ENCODE measurements around the gene NRSN2. TPM values are rescaled to one million over a fixed set of nuclear protein-coding genes. Genes with fewer than 3 reads are reported as not detected.

The NRSN2 gene
- total and polyA plus RNA-seq, 2 experiments from 2014 or later, result 111 to 170 TPM

DNA sequence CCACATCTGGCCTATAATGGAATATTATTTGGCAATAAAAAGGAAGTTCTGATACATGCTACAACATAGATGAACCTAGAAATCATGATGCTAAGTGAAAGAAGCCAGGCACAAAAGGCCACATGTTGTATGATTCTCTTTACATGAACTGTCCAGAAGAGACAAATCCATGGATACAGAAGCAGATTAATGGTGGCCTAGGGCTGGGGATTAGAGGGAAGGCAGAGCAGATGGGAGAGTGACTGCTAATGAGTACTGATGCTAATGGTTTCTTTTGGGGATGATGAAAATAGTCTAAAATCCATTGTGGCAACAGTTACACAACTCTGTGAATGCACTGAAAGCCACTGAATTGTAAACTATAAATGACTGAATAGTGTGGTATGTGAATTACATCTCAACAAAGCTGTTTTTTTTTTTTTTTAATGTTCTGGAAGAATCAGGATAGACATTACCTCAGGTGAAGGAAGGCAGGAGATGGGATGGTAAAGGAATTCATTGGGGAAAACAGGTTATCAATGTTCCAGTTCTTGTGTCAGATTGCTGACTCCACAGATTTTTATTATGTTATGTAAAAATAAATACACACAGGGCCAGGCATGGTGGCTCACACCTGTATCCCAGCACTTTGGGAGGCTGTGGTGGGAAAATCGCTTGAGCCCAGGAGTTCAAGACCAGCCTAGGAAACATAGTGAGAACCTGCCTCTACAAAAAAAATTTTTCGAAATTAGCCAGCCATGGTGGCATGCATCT is 30.4 kb upstream of the NRSN2 start:
- H3K36me3 ChIP-seq, result peaks cover 3% of the 10 kb centered on the region
- H3K27ac ChIP-seq, result no peak overlapping the region
- no peaks in the 10 kb centered on the region for H3K27me3 ChIP-seq
- TF ChIP-seq, protein P1, sequence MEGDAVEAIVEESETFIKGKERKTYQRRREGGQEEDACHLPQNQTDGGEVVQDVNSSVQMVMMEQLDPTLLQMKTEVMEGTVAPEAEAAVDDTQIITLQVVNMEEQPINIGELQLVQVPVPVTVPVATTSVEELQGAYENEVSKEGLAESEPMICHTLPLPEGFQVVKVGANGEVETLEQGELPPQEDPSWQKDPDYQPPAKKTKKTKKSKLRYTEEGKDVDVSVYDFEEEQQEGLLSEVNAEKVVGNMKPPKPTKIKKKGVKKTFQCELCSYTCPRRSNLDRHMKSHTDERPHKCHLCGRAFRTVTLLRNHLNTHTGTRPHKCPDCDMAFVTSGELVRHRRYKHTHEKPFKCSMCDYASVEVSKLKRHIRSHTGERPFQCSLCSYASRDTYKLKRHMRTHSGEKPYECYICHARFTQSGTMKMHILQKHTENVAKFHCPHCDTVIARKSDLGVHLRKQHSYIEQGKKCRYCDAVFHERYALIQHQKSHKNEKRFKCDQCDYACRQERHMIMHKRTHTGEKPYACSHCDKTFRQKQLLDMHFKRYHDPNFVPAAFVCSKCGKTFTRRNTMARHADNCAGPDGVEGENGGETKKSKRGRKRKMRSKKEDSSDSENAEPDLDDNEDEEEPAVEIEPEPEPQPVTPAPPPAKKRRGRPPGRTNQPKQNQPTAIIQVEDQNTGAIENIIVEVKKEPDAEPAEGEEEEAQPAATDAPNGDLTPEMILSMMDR (IDR thresholded peaks at IDR 0.05; ENCODE audit: low read depth, low read length), result no peak
- no peaks in the 10 kb centered on the region for H3K9me3 ChIP-seq (ENCODE audit: low read depth)
- no peak overlapping the region for H3K4me3 ChIP-seq
- H3K4me1 ChIP-seq (ENCODE audit: low read depth), result no peaks in the 10 kb centered on the region
- no peak for DNase-seq (ENCODE audit: low read depth in 1 of 2, low spot score in 1 of 2)

DNA sequence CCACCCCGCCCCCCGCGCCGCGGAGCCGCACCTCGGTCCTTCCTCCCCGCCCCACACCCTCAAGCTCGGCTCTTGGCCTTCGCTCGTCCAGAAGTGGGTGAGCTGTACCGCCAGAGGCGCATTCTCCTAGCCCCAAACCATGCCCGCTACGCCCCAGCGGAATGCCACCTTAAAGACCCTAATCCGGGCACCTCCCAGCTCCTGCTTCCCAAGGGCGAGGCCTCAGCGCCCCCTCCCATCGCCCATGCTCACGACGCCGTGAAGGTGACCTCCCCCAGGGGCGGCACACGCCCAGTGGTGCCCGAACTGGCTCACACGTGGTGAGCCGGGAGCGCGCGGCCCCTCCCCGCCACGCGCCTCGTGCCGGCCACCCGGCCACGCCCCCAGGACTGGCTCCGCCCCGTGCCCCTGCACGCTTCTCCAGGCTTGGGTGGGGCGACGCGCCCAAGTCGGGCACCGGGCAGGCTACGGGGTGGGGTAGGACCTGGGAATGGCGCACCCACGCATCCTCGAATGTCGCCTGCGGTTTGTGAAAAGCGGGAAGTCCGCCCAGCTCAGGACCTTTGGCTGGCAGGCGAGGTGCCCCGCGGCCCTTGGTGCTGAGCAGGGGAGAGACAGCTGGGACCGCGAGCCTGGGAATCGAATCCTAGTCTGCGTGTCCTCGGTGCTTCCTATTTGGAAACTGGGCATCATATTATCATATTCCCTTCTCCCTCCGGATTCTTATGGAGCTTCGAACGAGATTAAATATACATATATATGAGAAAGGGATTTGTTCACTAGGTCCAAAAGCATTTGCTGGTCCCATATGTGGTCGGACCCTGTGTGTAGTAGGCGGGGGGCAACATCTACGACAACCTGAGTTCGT is 22.5 kb upstream of the NRSN2 start:
- Histone ChIP-seq H3K27me3 (no peaks in the 10 kb centered on the region), H3K27ac (peak overlapping the region; percentile 70), H3K4me3 (peak overlapping the region; percentile 53), H3K36me3 (peaks cover 3% of the 10 kb centered on the region), H3K9me3 (ENCODE audit: low read depth) (no peaks in the 10 kb centered on the region), H3K4me1 (ENCODE audit: low read depth) (peaks cover 11% of the 10 kb centered on the region)
- TF ChIP-seq, protein P1 (IDR thresholded peaks at IDR 0.05; ENCODE audit: low read depth, low read length), result peak; percentile 44
- peak; percentile 89 to 95 for DNase-seq (ENCODE audit: low read depth in 1 of 2, low spot score in 1 of 2)

DNA sequence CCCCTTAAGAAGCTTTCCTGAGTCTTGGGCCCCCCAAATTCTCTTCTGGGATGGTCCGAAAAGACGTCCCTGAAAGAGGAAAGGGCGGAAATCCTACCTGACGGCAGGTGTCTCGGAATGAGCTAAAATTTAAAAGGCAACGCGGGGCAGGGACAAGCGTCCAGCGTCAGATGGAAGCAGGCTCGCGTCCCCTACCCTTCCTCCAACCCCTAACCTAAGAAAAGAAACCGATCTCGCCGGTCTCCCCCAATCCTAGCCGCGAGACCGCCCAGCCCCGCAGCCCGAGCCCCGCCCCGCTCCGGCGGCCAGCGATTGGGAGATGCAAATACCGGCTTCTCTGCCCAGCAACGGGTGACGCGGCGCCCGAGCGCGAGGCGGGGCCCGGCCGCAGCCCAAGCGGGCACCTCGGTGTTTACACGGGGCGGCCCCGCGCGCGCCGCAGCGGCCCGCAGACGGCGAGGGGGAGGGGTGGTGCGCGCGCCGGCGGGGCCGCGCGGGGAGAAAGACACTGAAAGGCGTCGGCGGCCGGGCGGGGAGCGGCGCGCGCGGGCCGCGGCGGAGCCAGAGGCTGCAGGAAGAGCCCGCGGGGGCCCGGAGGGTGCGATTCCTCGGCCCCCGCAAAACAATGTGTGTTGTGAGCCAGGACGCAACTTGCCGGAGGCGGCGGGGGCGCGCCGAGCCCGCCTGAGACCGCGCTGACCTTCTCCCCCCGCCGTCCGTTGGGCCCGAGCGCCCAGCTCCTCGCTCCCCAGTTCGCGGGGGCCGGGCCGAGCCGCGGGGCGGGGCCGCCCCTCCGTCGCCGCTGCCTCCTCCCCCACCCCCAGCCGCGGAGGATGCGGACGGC is 21.6 kb upstream of the NRSN2 start, which contains the start of gene SOX12:
Gene SOX12, plus strand, starts transcription at position 508 of the 844 bp plus-strand sequence. CDS start 373 bp downstream, outside the sequence.
- peak; percentile 96 to 97 for DNase-seq (ENCODE audit: low read depth in 1 of 2, low spot score in 1 of 2)
- no peaks in the 10 kb centered on the region for H3K27me3 ChIP-seq
- peak within 1 kb of the TSS; percentile 98 for H3K4me3 ChIP-seq
- TF ChIP-seq, protein P1 (IDR thresholded peaks at IDR 0.05; ENCODE audit: low read depth, low read length), result no peak
- no peaks in the 10 kb centered on the region for H3K9me3 ChIP-seq (ENCODE audit: low read depth)
- peaks cover 1% of the 10 kb centered on the region for H3K36me3 ChIP-seq
- H3K4me1 ChIP-seq (ENCODE audit: low read depth), result peaks cover 17% of the 10 kb centered on the region
- H3K27ac ChIP-seq, result peak within 1 kb of the TSS; percentile 98

DNA sequence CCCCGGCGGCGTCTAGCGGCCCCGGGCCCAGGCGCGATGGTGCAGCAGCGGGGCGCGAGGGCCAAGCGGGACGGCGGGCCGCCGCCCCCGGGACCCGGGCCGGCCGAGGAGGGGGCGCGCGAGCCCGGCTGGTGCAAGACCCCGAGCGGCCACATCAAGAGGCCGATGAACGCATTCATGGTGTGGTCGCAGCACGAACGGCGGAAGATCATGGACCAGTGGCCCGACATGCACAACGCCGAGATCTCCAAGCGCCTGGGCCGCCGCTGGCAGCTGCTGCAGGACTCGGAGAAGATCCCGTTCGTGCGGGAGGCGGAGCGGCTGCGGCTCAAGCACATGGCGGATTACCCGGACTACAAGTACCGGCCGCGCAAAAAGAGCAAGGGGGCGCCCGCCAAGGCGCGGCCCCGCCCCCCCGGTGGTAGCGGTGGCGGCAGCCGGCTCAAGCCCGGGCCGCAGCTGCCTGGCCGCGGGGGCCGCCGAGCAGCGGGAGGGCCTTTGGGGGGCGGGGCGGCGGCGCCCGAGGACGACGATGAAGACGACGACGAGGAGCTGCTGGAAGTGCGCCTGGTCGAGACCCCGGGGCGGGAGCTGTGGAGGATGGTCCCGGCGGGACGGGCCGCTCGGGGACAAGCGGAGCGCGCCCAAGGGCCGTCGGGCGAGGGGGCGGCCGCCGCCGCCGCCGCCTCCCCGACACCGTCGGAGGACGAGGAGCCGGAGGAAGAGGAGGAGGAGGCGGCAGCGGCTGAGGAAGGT is 20.8 kb upstream of the NRSN2 start:
- H3K27ac ChIP-seq, result peak overlapping the region; percentile 98
- TF ChIP-seq, protein P1 (IDR thresholded peaks at IDR 0.05; ENCODE audit: low read depth, low read length), result no peak

More for the DNA sequence above, 20.8 kb upstream of the NRSN2 start:
- peak overlapping the region; percentile 98 for H3K4me3 ChIP-seq
- no peaks in the 10 kb centered on the region for H3K36me3 ChIP-seq
- H3K27me3 ChIP-seq, result no peaks in the 10 kb centered on the region
- peak; percentile 76 to 81 for DNase-seq (ENCODE audit: low read depth in 1 of 2, low spot score in 1 of 2)
- peaks cover 19% of the 10 kb centered on the region for H3K4me1 ChIP-seq (ENCODE audit: low read depth)
- H3K9me3 ChIP-seq (ENCODE audit: low read depth), result no peaks in the 10 kb centered on the region

All from cardiac muscle cell (in vitro differentiated cells and primary cell).